Measurements from ENCODE around the gene RASGRP3. TPM values are rescaled to one million over a fixed set of nuclear protein-coding genes. Genes with fewer than 3 reads are reported as not detected.

Gene RASGRP3
- total and polyA plus RNA-seq, 7 experiments from 2014 or later: 1.4 to 14.2 (median 3.1) TPM

DNA sequence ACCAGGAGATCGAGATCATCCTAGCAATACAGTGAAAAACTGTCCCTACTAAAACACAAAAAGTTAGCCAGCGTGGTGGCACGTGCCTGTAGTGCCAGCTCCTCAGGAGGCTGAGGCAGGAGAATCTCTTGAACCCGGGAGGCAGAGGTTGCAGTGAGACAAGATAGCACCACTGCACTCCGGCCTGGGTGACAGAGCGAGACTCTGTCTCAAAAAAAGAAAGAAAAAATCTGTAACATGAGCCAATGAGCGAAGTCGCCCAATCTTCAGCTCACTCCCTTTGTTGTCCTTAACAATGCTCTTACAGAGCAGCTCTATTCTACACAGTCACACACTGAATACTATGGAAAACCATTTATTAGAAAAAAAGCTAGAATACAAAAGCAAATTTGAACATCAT, 100.6 kb downstream of the RASGRP3 start:
- no peak for ATAC-seq
- Histone ChIP-seq H3K9me3 (ENCODE audit: control insufficient read depth in 2 of 3, low read length in 3 of 3) (no peaks in the 10 kb centered on the region), H3K4me1 (ENCODE audit: control insufficient read depth in 2 of 2, insufficient read depth in 2 of 2, low read length in 2 of 2) (no peaks in the 10 kb centered on the region), H3K4me3 (ENCODE audit: low read length) (no peak overlapping the region), H3K27me3 (ENCODE audit: control insufficient read depth in 2 of 2, insufficient read depth in 2 of 2, low read length in 2 of 2) (no peaks in the 10 kb centered on the region), H3K36me3 (ENCODE audit: control insufficient read depth in 2 of 3, insufficient read depth in 3 of 3, low read length in 3 of 3) (no peaks in the 10 kb centered on the region), H3K27ac (ENCODE audit: low read depth, low read length) (no peak overlapping the region)
- Mint-ChIP-seq H3K4me1 (peaks cover 1 to 9% (median 6%) of the 10 kb centered on the region in 7 donors), H3K36me3 (peaks cover 0 to 5% (median 2%) of the 10 kb centered on the region in 5 donors), H3K4me3 (no peak overlapping the region), H3K27ac (no peak overlapping the region), H3K27me3 (no peaks in the 10 kb centered on the region), H3K9me3 (no peaks in the 10 kb centered on the region)
- DNase-seq: no peak
- intact Hi-C loops (cut with micrococcal nuclease): no loop called here
- ChIA-PET CTCF (no interaction called here), POLR2A (no interaction called here)

DNA sequence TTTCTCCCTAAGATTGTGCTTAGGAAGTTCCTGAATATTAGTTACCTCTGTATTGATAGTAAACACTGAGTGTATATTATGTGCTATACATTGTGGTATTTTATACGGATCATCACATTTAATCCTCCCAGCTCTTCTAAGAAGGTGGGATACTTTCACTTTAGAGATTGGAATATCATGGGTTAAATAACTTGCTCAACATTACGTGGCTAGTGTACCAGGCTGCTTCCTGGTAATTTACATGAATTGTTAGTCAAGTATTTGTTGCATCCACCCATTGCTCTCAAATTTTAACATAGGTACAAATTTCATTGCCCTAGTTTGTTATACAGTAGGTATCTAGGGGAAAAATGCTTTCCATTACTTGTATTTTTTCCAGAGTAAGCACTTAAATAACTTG, 101.2 kb downstream of the RASGRP3 start:
- no peak overlapping the region for H3K27ac ChIP-seq (ENCODE audit: low read depth, low read length)
- CTCF ChIA-PET: no interaction called here
- H3K4me1 ChIP-seq (ENCODE audit: control insufficient read depth in 2 of 2, insufficient read depth in 2 of 2, low read length in 2 of 2): no peaks in the 10 kb centered on the region

DNA sequence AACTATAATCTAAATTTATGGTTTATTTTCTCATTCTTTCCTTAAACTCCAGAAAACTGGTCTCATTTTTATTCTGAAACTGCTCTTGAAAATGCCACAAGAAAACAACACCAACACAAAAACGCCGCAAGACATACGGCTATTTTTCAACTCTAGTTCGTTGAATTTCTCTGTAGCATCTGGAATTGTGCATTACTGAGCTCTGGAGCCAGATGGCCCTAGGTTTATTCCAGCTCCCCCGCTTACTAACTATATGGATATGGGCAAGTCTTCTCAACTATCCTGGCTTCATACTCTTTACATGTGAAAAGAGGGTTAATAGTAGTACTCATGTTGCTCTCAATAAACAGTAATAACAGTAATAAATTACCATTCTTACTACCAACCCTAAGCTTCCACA, 102.8 kb downstream of the RASGRP3 start:
- intact Hi-C loops (cut with micrococcal nuclease): no loop called here
- ATAC-seq (no peak), DNase-seq (no peak)
- Mint-ChIP-seq H3K27ac (no peak overlapping the region), H3K4me3 (no peak overlapping the region), H3K9me3 (no peaks in the 10 kb centered on the region), H3K36me3 (peaks cover 3 to 13% (median 5%) of the 10 kb centered on the region in 5 donors), H3K27me3 (no peaks in the 10 kb centered on the region), H3K4me1 (peaks cover 4 to 16% (median 10%) of the 10 kb centered on the region in 7 donors)
- H3K27me3 ChIP-seq (ENCODE audit: control insufficient read depth in 2 of 2, insufficient read depth in 2 of 2, low read length in 2 of 2): no peaks in the 10 kb centered on the region
- ChIA-PET CTCF (no interaction called here), POLR2A (no interaction called here)
- H3K4me3 ChIP-seq (ENCODE audit: low read length): no peak overlapping the region
- no peaks in the 10 kb centered on the region for H3K9me3 ChIP-seq (ENCODE audit: control insufficient read depth in 2 of 3, low read length in 3 of 3)
- H3K36me3 ChIP-seq (ENCODE audit: control insufficient read depth in 2 of 3, insufficient read depth in 3 of 3, low read length in 3 of 3): no peaks in the 10 kb centered on the region
- H3K27ac ChIP-seq (ENCODE audit: low read depth, low read length): no peak overlapping the region
- H3K4me1 ChIP-seq (ENCODE audit: control insufficient read depth in 2 of 2, insufficient read depth in 2 of 2, low read length in 2 of 2): peaks cover 0 to 5% of the 10 kb centered on the region in 2 donors

More for the DNA sequence above, 101.2 kb downstream of the RASGRP3 start:
- no peak for DNase-seq
- Mint-ChIP-seq H3K9me3 (no peaks in the 10 kb centered on the region), H3K36me3 (peaks cover 0 to 9% (median 5%) of the 10 kb centered on the region in 5 donors), H3K4me3 (no peak overlapping the region), H3K27me3 (no peaks in the 10 kb centered on the region), H3K4me1 (peaks cover 4 to 12% (median 10%) of the 10 kb centered on the region in 7 donors), H3K27ac (no peak overlapping the region)
- POLR2A ChIA-PET: no interaction called here
- no peaks in the 10 kb centered on the region for H3K36me3 ChIP-seq (ENCODE audit: control insufficient read depth in 2 of 3, insufficient read depth in 3 of 3, low read length in 3 of 3)
- no peaks in the 10 kb centered on the region for H3K9me3 ChIP-seq (ENCODE audit: control insufficient read depth in 2 of 3, low read length in 3 of 3)
- intact Hi-C loops (cut with micrococcal nuclease): no loop called here
- H3K4me3 ChIP-seq (ENCODE audit: low read length): no peak overlapping the region
- no peaks in the 10 kb centered on the region for H3K27me3 ChIP-seq (ENCODE audit: control insufficient read depth in 2 of 2, insufficient read depth in 2 of 2, low read length in 2 of 2)
- ATAC-seq: no peak

DNA sequence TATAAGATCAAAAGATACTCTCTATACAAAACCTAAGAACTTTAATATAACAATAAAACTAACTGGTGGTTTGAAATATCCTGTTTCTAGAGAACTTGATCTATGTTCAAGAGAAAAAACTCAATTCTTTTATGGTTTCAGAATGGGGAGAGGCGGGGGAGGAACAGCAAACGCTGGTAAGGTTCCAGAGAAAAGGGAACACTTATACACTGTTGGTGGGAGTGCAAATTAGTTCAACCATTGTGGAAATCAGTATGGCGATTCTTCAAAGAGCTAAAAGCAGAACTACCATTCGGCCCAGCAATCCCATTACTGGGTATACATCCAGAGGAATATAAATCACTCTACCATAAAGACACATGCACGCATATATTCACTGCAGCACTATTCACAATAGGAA, 105.4 kb downstream of the RASGRP3 start:
- H3K36me3 ChIP-seq (ENCODE audit: control insufficient read depth in 2 of 3, insufficient read depth in 3 of 3, low read length in 3 of 3): peaks cover 0 to 23% (median 6%) of the 10 kb centered on the region in 3 experiments
- intact Hi-C loops (cut with micrococcal nuclease): loop anchor here (2.0 to 10.0 kb wide), 7 partner anchors 209 to 1029 kb away; partner anchors contain the start of gene LTBP1 (in 2 of the 2)
- peak overlapping the region in 2 of 10 donors; percentile 22 to 40 for H3K4me3 Mint-ChIP-seq
- ChIA-PET CTCF (interaction anchor here (0.8 to 2.0 kb wide), 2 partner anchors 13 to 252 kb away, joined by 3 to 9 read pairs; no protein-coding TSS in a partner anchor), POLR2A (interaction anchor here (1.9 kb wide), 1 partner anchor 18 kb away, joined by 7 read pairs; the partner anchor contains the start of gene FAM98A)
- H3K9me3 ChIP-seq (ENCODE audit: control insufficient read depth in 2 of 3, low read length in 3 of 3): no peaks in the 10 kb centered on the region
- peak overlapping the region in 6 of 9 donors; percentile 1 to 60 (median 36) for H3K27ac Mint-ChIP-seq
- no peaks in the 10 kb centered on the region for H3K27me3 Mint-ChIP-seq
- peaks cover 3 to 21% (median 15%) of the 10 kb centered on the region in 5 donors for H3K36me3 Mint-ChIP-seq
- ATAC-seq (no peak), DNase-seq (no peak)
- no peak overlapping the region for H3K4me3 ChIP-seq (ENCODE audit: low read length)
- no peaks in the 10 kb centered on the region for H3K27me3 ChIP-seq (ENCODE audit: control insufficient read depth in 2 of 2, insufficient read depth in 2 of 2, low read length in 2 of 2)
- H3K27ac ChIP-seq (ENCODE audit: low read depth, low read length): no peak overlapping the region
- peaks cover 4 to 16% (median 10%) of the 10 kb centered on the region in 7 donors for H3K4me1 Mint-ChIP-seq
- peaks cover 0 to 5% of the 10 kb centered on the region in 2 donors for H3K4me1 ChIP-seq (ENCODE audit: control insufficient read depth in 2 of 2, insufficient read depth in 2 of 2, low read length in 2 of 2)
- H3K9me3 Mint-ChIP-seq: no peaks in the 10 kb centered on the region

DNA sequence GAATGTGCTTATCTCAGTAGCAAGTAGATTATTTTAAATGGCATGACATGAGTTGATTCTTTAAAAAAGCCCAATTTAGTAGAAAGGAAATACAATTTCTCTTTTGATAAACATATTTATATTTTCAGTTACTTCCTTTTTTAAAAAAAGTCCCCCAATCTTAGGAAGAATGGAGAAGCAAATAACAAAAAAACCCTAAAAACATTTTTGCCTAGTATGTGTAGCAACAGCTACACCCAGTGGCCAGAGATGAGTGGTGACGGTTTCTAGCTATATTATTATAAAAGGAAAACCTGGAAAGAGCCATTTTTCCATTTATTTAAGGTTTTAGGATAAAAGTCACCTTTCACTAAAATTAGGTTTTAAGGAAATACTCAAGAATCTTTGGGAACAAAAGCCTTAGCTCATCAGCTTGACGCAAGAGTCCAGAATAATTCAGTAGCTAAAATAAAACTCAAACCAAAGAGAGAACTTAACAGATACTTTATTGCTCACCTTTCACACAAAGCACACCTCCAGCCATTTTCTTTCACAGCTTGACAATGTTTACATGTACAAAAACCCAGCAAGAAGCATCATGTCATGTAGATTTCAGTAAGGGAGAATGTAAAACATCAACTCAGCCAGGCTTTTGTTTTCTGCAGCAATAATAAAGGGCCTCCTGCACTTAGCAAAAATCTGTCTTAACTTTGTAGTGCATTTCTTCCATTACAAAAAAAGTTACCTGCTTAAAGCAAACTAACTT, 106.9 kb downstream of the RASGRP3 start:
- Mint-ChIP-seq H3K9me3 (no peaks in the 10 kb centered on the region), H3K4me1 (peaks cover 4 to 18% (median 10%) of the 10 kb centered on the region in 7 donors), H3K27me3 (no peaks in the 10 kb centered on the region), H3K36me3 (peaks cover 3 to 23% (median 17%) of the 10 kb centered on the region in 5 donors), H3K4me3 (no peak overlapping the region), H3K27ac (peak overlapping the region in 3 of 9 donors; percentile 47 to 61 (median 53))
- H3K27me3 ChIP-seq (ENCODE audit: control insufficient read depth in 2 of 2, insufficient read depth in 2 of 2, low read length in 2 of 2): no peaks in the 10 kb centered on the region
- CTCF ChIA-PET: interaction anchor here (0.7 to 2.0 kb wide), 9 partner anchors 10 to 1223 kb away, joined by 3 to 16 read pairs (median 4); partner anchors contain the start of gene FAM98A
- ATAC-seq (peak; percentile 77), DNase-seq (peak in 6 of 9 donors; percentile 12 to 49 (median 36))
- peaks cover 0 to 23% (median 6%) of the 10 kb centered on the region in 3 experiments for H3K36me3 ChIP-seq (ENCODE audit: control insufficient read depth in 2 of 3, insufficient read depth in 3 of 3, low read length in 3 of 3)
- H3K9me3 ChIP-seq (ENCODE audit: control insufficient read depth in 2 of 3, low read length in 3 of 3): no peaks in the 10 kb centered on the region
- POLR2A ChIA-PET: interaction anchor here (0.6 to 1.9 kb wide), 5 partner anchors 12 to 731 kb away, joined by 3 to 7 read pairs (median 3); partner anchors contain the start of gene FAM98A
- H3K4me1 ChIP-seq (ENCODE audit: control insufficient read depth in 2 of 2, insufficient read depth in 2 of 2, low read length in 2 of 2): peaks cover 0 to 5% of the 10 kb centered on the region in 2 donors
- H3K27ac ChIP-seq (ENCODE audit: low read depth, low read length): no peak overlapping the region
- no peak overlapping the region for H3K4me3 ChIP-seq (ENCODE audit: low read length)
- intact Hi-C loops (cut with micrococcal nuclease): loop anchor here (1.0 to 10.0 kb wide), 13 partner anchors 86 to 1031 kb away; partner anchors contain the start of gene LTBP1 (in 2 of the 2)

DNA sequence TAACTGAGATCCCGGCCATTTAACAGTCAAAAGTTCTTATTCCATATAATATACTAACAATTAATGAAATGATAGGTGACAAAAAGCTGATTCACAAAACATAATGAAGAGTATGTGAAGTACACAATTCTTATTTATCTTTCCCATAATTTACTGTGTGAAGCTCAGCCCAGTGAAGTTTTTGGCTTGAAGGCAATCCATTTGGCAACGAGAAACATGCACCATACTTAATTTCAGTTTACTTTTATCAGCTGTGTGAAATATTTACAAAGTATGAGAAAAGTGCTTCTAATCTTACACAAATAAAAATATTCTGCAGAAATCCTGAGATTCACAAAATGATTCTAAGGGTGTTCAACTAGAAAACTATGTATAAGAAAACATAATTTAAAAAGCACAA, 110.3 kb downstream of the RASGRP3 start:
- DNase-seq: no peak
- no peak overlapping the region for H3K4me3 Mint-ChIP-seq
- H3K4me1 Mint-ChIP-seq: peaks cover 9 to 28% (median 17%) of the 10 kb centered on the region in 7 donors
- intact Hi-C loops (cut with micrococcal nuclease): loop anchor here in 1 of 2 donors (10.0 kb wide), 1 partner anchor 642 kb away; the partner anchor contains the start of gene LTBP1
- peaks cover 8 to 32% (median 16%) of the 10 kb centered on the region in 5 donors for H3K36me3 Mint-ChIP-seq
- H3K4me3 ChIP-seq (ENCODE audit: low read length): no peak overlapping the region
- peaks cover 0 to 39% (median 14%) of the 10 kb centered on the region in 3 experiments for H3K36me3 ChIP-seq (ENCODE audit: control insufficient read depth in 2 of 3, insufficient read depth in 3 of 3, low read length in 3 of 3)
- no peaks in the 10 kb centered on the region for H3K9me3 ChIP-seq (ENCODE audit: control insufficient read depth in 2 of 3, low read length in 3 of 3)
- H3K27me3 Mint-ChIP-seq: no peaks in the 10 kb centered on the region
- no peak overlapping the region for H3K27ac ChIP-seq (ENCODE audit: low read depth, low read length)
- CTCF ChIA-PET: no interaction called here
- no peak for ATAC-seq
- peaks cover 0 to 5% of the 10 kb centered on the region in 2 donors for H3K4me1 ChIP-seq (ENCODE audit: control insufficient read depth in 2 of 2, insufficient read depth in 2 of 2, low read length in 2 of 2)
- H3K27ac Mint-ChIP-seq: no peak overlapping the region
- H3K27me3 ChIP-seq (ENCODE audit: control insufficient read depth in 2 of 2, insufficient read depth in 2 of 2, low read length in 2 of 2): no peaks in the 10 kb centered on the region
- POLR2A ChIA-PET: no interaction called here
- H3K9me3 Mint-ChIP-seq: no peaks in the 10 kb centered on the region

All from naive thymus-derived CD4-positive, alpha-beta T cell (primary cell).